ENCODE results near the gene TAS2R60. TPM values are rescaled to one million over a fixed set of nuclear protein-coding genes. Genes with fewer than 3 reads are reported as not detected.
"Not testable (repeated sequence)": the region's sequence is repeated elsewhere in the genome, so short reads cannot be mapped to it uniquely, and the experiment has no call there.

The TAS2R60 gene
- polyA plus RNA-seq, 1 donor: not detected

DNA sequence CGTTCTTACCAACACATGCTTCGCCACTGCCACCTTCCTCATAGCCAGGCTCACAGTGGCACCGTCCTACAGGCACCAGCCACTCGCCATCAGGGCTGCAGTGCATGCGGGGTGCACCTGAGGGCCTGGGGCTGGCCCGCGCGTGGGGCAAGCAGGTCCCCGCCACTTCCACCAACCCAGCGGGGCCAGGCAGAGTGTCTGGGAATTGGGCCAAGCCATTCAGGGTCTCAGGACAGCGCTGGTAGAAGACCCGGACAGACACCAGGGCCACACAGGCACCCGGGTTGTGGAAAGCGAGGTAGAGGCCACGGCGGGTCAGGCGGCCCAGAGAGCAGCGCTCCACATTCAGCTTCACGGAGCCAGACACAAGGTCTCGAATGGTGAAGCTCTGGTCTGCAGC lies 43.6 kb upstream of the TAS2R60 start:
- H3K27ac ChIP-seq (ENCODE audit: low read length): no peak overlapping the region
- H3K27me3 ChIP-seq (ENCODE audit: control insufficient read depth, insufficient read depth, low read length): no peaks in the 10 kb centered on the region
- H3K36me3 ChIP-seq (ENCODE audit: control insufficient read depth, insufficient read depth, low read length): peaks cover 41% of the 10 kb centered on the region
- H3K4me3 ChIP-seq (ENCODE audit: low read length): no peak overlapping the region
- no CpG with 5 or more reads among the region's 20 CpGs for WGBS (ENCODE audit: insufficient coverage, low lambda C conversion rate)
- H3K4me1 ChIP-seq (ENCODE audit: control insufficient read depth, insufficient read depth, low read length): peaks cover 21% of the 10 kb centered on the region
- no peaks in the 10 kb centered on the region for H3K9me3 ChIP-seq (ENCODE audit: control insufficient read depth, low read depth, low read length)
- DNase-seq: no peak

DNA sequence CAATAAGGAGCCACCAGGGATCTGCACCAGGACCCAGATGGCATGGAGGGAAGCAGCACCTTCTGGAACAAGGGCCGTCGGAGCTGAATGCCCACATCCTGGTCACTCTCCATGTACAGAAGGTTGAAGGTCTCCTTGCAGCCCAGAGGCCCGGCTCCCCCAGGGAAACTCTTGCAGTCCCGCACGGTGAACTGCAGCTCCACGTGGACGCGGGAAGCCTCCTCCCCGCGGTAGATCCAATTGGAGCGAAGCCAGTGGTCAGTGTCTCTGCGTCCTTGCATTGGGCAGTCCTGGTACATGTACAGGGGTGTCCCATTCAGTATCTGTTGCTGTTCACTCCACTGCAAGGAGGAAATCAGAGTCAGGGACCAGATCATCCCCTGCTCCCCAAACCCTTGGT lies 42.0 kb upstream of the TAS2R60 start:
- H3K4me3 ChIP-seq (ENCODE audit: low read length): no peak overlapping the region
- H3K4me1 ChIP-seq (ENCODE audit: control insufficient read depth, insufficient read depth, low read length): peaks cover 19% of the 10 kb centered on the region
- no peaks in the 10 kb centered on the region for H3K9me3 ChIP-seq (ENCODE audit: control insufficient read depth, low read depth, low read length)
- no peak for DNase-seq
- WGBS (ENCODE audit: insufficient coverage, low lambda C conversion rate): no CpG with 5 or more reads among the region's 12 CpGs
- H3K27ac ChIP-seq (ENCODE audit: low read length): no peak overlapping the region
- peaks cover 32% of the 10 kb centered on the region for H3K36me3 ChIP-seq (ENCODE audit: control insufficient read depth, insufficient read depth, low read length)
- no peaks in the 10 kb centered on the region for H3K27me3 ChIP-seq (ENCODE audit: control insufficient read depth, insufficient read depth, low read length)

DNA sequence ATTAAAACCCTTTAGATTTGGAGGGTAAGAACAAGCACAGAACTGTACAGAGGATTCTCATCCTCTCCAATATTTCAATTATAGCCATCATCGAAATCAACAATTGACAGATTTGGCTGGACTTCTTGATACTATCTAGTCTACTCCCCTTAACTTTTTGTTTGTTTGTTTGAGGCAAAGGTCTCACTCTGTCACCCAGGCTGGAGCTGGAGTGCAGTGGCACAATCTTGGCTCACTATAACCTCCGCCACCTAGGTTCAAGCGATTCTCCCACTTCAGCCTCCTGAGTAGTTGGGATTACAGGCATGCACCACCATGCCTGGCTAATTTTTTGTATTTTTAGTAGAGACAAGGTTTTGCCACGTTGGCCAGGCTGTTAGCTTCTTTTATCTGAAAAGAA lies 41.0 kb upstream of the TAS2R60 start:
- WGBS (ENCODE audit: insufficient coverage, low lambda C conversion rate): 100% methylated on average over 1 of the region's 4 CpGs

GRCh38 chr7:143405173-143406001 lies 37.9 kb upstream of the TAS2R60 start:
- Histone ChIP-seq H3K36me3 (ENCODE audit: control insufficient read depth, insufficient read depth, low read length) (peaks cover 6% of the 10 kb centered on the region), H3K27ac (ENCODE audit: low read length) (no peak overlapping the region), H3K9me3 (ENCODE audit: control insufficient read depth, low read depth, low read length) (no peaks in the 10 kb centered on the region), H3K4me3 (ENCODE audit: low read length) (no peak overlapping the region), H3K27me3 (ENCODE audit: control insufficient read depth, insufficient read depth, low read length) (no peaks in the 10 kb centered on the region), H3K4me1 (ENCODE audit: control insufficient read depth, insufficient read depth, low read length) (peaks cover 39% of the 10 kb centered on the region)
- 80% methylated on average over 1 of the region's 9 CpGs for WGBS (ENCODE audit: insufficient coverage, low lambda C conversion rate)
- peak in 1 of 2 donors; percentile 60 for DNase-seq

More for the DNA sequence above, 41.0 kb upstream of the TAS2R60 start:
- not testable (repeated sequence) for H3K4me3 ChIP-seq (ENCODE audit: low read length); DNase-seq; H3K9me3 ChIP-seq (ENCODE audit: control insufficient read depth, low read depth, low read length); H3K27ac ChIP-seq (ENCODE audit: low read length); H3K27me3 ChIP-seq (ENCODE audit: control insufficient read depth, insufficient read depth, low read length)
- Histone ChIP-seq H3K4me1 (ENCODE audit: control insufficient read depth, insufficient read depth, low read length) (peaks cover 27% of the 10 kb centered on the region), H3K36me3 (ENCODE audit: control insufficient read depth, insufficient read depth, low read length) (peaks cover 25% of the 10 kb centered on the region)

GRCh38 chr7:143406002-143406357 lies 37.3 kb upstream of the TAS2R60 start:
- Histone ChIP-seq H3K27ac (ENCODE audit: low read length) (no peak overlapping the region), H3K36me3 (ENCODE audit: control insufficient read depth, insufficient read depth, low read length) (peaks cover 4% of the 10 kb centered on the region), H3K9me3 (ENCODE audit: control insufficient read depth, low read depth, low read length) (no peaks in the 10 kb centered on the region), H3K4me1 (ENCODE audit: control insufficient read depth, insufficient read depth, low read length) (peaks cover 39% of the 10 kb centered on the region), H3K27me3 (ENCODE audit: control insufficient read depth, insufficient read depth, low read length) (no peaks in the 10 kb centered on the region), H3K4me3 (ENCODE audit: low read length) (no peak overlapping the region)
- no CpG with 5 or more reads among the region's 3 CpGs for WGBS (ENCODE audit: insufficient coverage, low lambda C conversion rate)
- DNase-seq: peak in 1 of 2 donors; percentile 61

- H3K27ac ChIP-seq (ENCODE audit: low read length): peak overlapping the region; percentile 37
- peak in 1 of 2 donors; percentile 52 for DNase-seq
- WGBS (ENCODE audit: insufficient coverage, low lambda C conversion rate): 60% methylated on average over 1 of the region's 13 CpGs
- no peaks in the 10 kb centered on the region for H3K27me3 ChIP-seq (ENCODE audit: control insufficient read depth, insufficient read depth, low read length)
- H3K36me3 ChIP-seq (ENCODE audit: control insufficient read depth, insufficient read depth, low read length): no peaks in the 10 kb centered on the region
- H3K9me3 ChIP-seq (ENCODE audit: control insufficient read depth, low read depth, low read length): no peaks in the 10 kb centered on the region
- peaks cover 39% of the 10 kb centered on the region for H3K4me1 ChIP-seq (ENCODE audit: control insufficient read depth, insufficient read depth, low read length)
- H3K4me3 ChIP-seq (ENCODE audit: low read length): peak overlapping the region; percentile 58
Observed at GRCh38 chr7:143407287-143408251, 35.7 kb upstream of the TAS2R60 start.

DNA sequence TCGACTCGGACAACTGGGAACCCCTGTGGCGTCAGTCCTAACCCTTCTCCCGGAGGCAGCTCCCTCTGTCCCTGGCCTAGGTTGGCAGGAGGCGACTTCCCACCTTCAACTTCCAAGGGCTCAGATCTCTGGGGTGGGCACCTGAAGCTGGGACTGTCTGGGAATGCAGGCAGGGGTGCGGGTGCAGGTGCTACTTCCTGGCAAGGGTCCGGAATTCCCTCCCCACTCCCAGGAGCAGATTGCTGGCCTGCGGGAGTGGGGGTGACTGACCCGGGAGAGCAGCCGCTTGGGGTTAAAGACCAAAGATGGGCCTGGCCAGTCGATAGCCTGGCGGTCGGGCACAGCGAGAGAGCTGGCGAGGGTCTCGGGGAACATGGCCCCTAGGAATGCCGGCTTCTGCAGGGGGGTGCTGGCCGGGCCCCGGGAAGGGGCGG lies 35.0 kb upstream of the TAS2R60 start:
- Histone ChIP-seq H3K27me3 (ENCODE audit: control insufficient read depth, insufficient read depth, low read length) (no peaks in the 10 kb centered on the region), H3K9me3 (ENCODE audit: control insufficient read depth, low read depth, low read length) (no peaks in the 10 kb centered on the region), H3K4me1 (ENCODE audit: control insufficient read depth, insufficient read depth, low read length) (peaks cover 39% of the 10 kb centered on the region), H3K36me3 (ENCODE audit: control insufficient read depth, insufficient read depth, low read length) (no peaks in the 10 kb centered on the region), H3K27ac (ENCODE audit: low read length) (peak overlapping the region; percentile 37), H3K4me3 (ENCODE audit: low read length) (peak overlapping the region; percentile 58)
- DNase-seq: peak in 1 of 2 donors; percentile 53
- no CpG with 5 or more reads among the region's 20 CpGs for WGBS (ENCODE audit: insufficient coverage, low lambda C conversion rate)

DNA sequence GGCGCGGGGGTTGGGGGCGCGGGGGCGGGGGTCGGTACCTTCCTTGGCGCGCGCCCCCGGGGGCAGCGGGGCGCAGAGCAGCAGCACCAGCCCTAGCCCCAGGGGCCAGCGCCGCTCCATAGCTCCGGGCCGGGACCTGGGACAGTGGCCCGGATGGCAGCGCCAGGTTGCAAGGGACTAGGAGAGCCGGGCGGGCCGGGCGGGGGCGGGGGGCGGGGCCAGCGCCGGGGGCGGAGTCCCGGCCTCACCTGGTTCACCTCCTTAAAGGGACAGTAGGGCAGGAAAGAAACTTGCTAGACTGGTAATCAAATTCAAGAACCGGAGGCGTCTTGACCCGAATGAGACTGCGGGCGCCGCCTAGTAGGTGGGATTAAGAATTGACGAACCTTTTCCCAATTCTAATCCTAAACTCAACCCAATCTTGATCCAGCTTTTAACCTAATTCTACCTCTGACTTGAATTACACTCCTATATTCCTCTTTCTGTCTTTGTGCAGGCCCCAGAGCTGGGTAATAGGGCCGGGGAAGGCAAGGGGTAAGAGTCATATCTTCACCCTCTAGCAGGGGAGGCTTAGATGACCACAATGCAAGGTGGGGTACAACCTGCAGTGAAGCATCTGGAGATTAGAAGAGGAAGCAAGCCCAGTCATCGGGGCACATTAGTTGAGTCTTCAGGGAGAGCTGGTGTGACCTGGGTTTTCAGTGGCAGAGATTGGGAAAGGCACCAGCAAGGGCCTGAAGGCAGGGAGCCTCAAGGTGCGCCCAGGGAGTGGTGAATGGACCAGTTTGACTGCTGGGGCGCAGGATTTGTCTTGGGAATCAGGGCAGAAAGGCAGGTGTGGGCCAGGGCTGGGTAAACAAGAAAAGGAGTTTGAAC lies 34.3 kb upstream of the TAS2R60 start, which contains the start of gene EPHA1:
EPHA1 (minus strand) TSS at position 171 of the 876 bp plus-strand sequence; CDS start at position 120, 51 bp downstream.
- no peaks in the 10 kb centered on the region for H3K27me3 ChIP-seq (ENCODE audit: control insufficient read depth, insufficient read depth, low read length)
- peak in 1 of 2 donors; percentile 80 for DNase-seq
- no peaks in the 10 kb centered on the region for H3K36me3 ChIP-seq (ENCODE audit: control insufficient read depth, insufficient read depth, low read length)
- peak within 1 kb of the TSS; percentile 58 for H3K4me3 ChIP-seq (ENCODE audit: low read length)
- WGBS (ENCODE audit: insufficient coverage, low lambda C conversion rate): no CpG with 5 or more reads among the region's 39 CpGs
- H3K27ac ChIP-seq (ENCODE audit: low read length): peak within 1 kb of the TSS; percentile 39
- H3K9me3 ChIP-seq (ENCODE audit: control insufficient read depth, low read depth, low read length): no peaks in the 10 kb centered on the region
- peaks cover 39% of the 10 kb centered on the region for H3K4me1 ChIP-seq (ENCODE audit: control insufficient read depth, insufficient read depth, low read length)

- no peaks in the 10 kb centered on the region for H3K36me3 ChIP-seq (ENCODE audit: control insufficient read depth, insufficient read depth, low read length)
- H3K27ac ChIP-seq (ENCODE audit: low read length): no peak overlapping the region
- H3K4me1 ChIP-seq (ENCODE audit: control insufficient read depth, insufficient read depth, low read length): peaks cover 33% of the 10 kb centered on the region
- DNase-seq: peak in 1 of 2 donors; percentile 30
- H3K27me3 ChIP-seq (ENCODE audit: control insufficient read depth, insufficient read depth, low read length): no peaks in the 10 kb centered on the region
- H3K9me3 ChIP-seq (ENCODE audit: control insufficient read depth, low read depth, low read length): no peaks in the 10 kb centered on the region
- H3K4me3 ChIP-seq (ENCODE audit: low read length): no peak overlapping the region
- WGBS (ENCODE audit: insufficient coverage, low lambda C conversion rate): no CpG with 5 or more reads among the region's 6 CpGs
Observed at GRCh38 chr7:143410521-143411004, 32.7 kb upstream of the TAS2R60 start.
